HEK293 (cell line): ENCODE data around the gene FERMT1.

Source experiments
- CTCF ChIA-PET: fragments of 350-600 bp; formaldehyde crosslinking; extraction: SDS; loops from one replicate; lab custom pipeline; 2021; ENCODE audit warnings: antibody characterized with exemption; lab: Yijun Ruan, JAX
- POLR2A ChIA-PET: fragments of 300-600 bp; formaldehyde crosslinking; extraction: SDS; loops from one replicate; lab custom pipeline; 2020; ENCODE audit warnings: antibody characterized with exemption, inconsistent platforms; lab: Yijun Ruan, JAX
- H3K27ac ChIP-seq: fragments of 200-500 bp; sonication (Bioruptor generic); 2 replicates; pipeline ENCODE4 v1.5.1; 2014; ENCODE audit warnings: low read depth, low read length, control low read depth, inconsistent platforms; ENCODE audit errors: extremely low read depth
- H3K36me3 ChIP-seq, 2 experiments: fragments of 200-500 bp in 1 of 2; sonication (Bioruptor generic) in 1 of 2; 1 replicate in 1 of 2; 2 replicates in 1 of 2; pipeline ENCODE4 v1.5.1; 2014 to 2017; ENCODE audit warnings: inconsistent platforms in 2 of 2, low read length in 2 of 2; ENCODE audit not compliant: control insufficient read depth in 2 of 2, insufficient read depth in 1 of 2
- H3K4me1 ChIP-seq: fragments of 200-500 bp; sonication (Bioruptor generic); 2 replicates; pipeline ENCODE4 v1.5.1; 2014; ENCODE audit warnings: mild to moderate bottlenecking, low read length, inconsistent platforms; ENCODE audit not compliant: control insufficient read depth, insufficient read depth
- H3K4me3 ChIP-seq: 2 replicates; pipeline ENCODE4 v1.5.1; 2011; ENCODE audit warnings: low read depth, mild to moderate bottlenecking, control low read depth, low read length, moderate library complexity
- H3K9me3 ChIP-seq: fragments of 200-500 bp; sonication (Bioruptor generic); 2 replicates; pipeline ENCODE4 v1.5.1; 2014; ENCODE audit warnings: low read depth, low read length, inconsistent platforms; ENCODE audit not compliant: control insufficient read depth, insufficient read depth
- AEBP2 ChIP-seq: fragments of 450-650 bp; formaldehyde crosslinking; IDR thresholded peaks from 2 replicates; pipeline ENCODE4 v1.5.1; 2016; ENCODE audit warnings: missing biosample characterization, missing genetic modification characterization, borderline replicate concordance
- BCL11B ChIP-seq: fragments of 450-650 bp; formaldehyde crosslinking; IDR thresholded peaks from 2 replicates; pipeline ENCODE4 v1.5.1; 2016; ENCODE audit warnings: low read depth, missing biosample characterization, missing genetic modification characterization
- EGR2 ChIP-seq: fragments of 450-650 bp; formaldehyde crosslinking; IDR thresholded peaks from 2 replicates; pipeline ENCODE4 v1.5.1; 2016; ENCODE audit warnings: low read depth, missing biosample characterization, missing genetic modification characterization
- GLIS2 ChIP-seq: fragments of 450-650 bp; formaldehyde crosslinking; IDR thresholded peaks from 2 replicates; pipeline ENCODE4 v1.5.1; 2016; ENCODE audit warnings: missing biosample characterization, missing genetic modification characterization
- SP3 ChIP-seq: fragments of 450-650 bp; formaldehyde crosslinking; IDR thresholded peaks from 2 replicates; pipeline ENCODE4 v1.5.1; 2016; ENCODE audit warnings: missing biosample characterization, missing genetic modification characterization
- ZBTB1 ChIP-seq: fragments of 450-650 bp; formaldehyde crosslinking; IDR thresholded peaks from 2 replicates; pipeline ENCODE4 v1.5.1; 2016; ENCODE audit warnings: missing biosample characterization, missing genetic modification characterization
- ZBTB48 ChIP-seq: fragments of 450-650 bp; formaldehyde crosslinking; IDR thresholded peaks from 2 replicates; pipeline ENCODE4 v1.5.1; 2016; ENCODE audit warnings: missing biosample characterization, missing genetic modification characterization
- ZBTB7A ChIP-seq: fragments of 450-650 bp; formaldehyde crosslinking; IDR thresholded peaks from 2 replicates; pipeline ENCODE4 v1.5.1; 2016; ENCODE audit warnings: low read depth, missing biosample characterization, missing genetic modification characterization
- ZFP69B ChIP-seq: fragments of 450-650 bp; formaldehyde crosslinking; IDR thresholded peaks from 2 replicates; pipeline ENCODE4 v1.5.1; 2016; ENCODE audit warnings: missing biosample characterization, missing genetic modification characterization
- ZIC2 ChIP-seq: fragments of 450-650 bp; formaldehyde crosslinking; IDR thresholded peaks from 2 replicates; pipeline ENCODE4 v1.5.1; 2016; ENCODE audit warnings: missing biosample characterization, missing genetic modification characterization
- ZNF10 ChIP-seq: fragments of 450-650 bp; formaldehyde crosslinking; IDR thresholded peaks from 2 replicates; pipeline ENCODE4 v1.5.1; 2017; ENCODE audit warnings: missing biosample characterization, missing genetic modification characterization
- ZNF132 ChIP-seq: fragments of 450-650 bp; formaldehyde crosslinking; IDR thresholded peaks from 2 replicates; pipeline ENCODE4 v1.5.1; 2017; ENCODE audit warnings: missing biosample characterization, missing genetic modification characterization, borderline replicate concordance
- ZNF138 ChIP-seq: fragments of 450-650 bp; formaldehyde crosslinking; IDR thresholded peaks from 2 replicates; pipeline ENCODE4 v1.5.1; 2016; ENCODE audit warnings: missing biosample characterization, missing genetic modification characterization, borderline replicate concordance
- ZNF530 ChIP-seq: fragments of 450-650 bp; formaldehyde crosslinking; IDR thresholded peaks from 2 replicates; pipeline ENCODE4 v1.5.1; 2016; ENCODE audit warnings: low read depth, missing biosample characterization, missing genetic modification characterization
- ZNF621 ChIP-seq: fragments of 450-650 bp; formaldehyde crosslinking; IDR thresholded peaks from 2 replicates; pipeline ENCODE4 v1.5.1; 2017; ENCODE audit warnings: missing biosample characterization, missing genetic modification characterization
- TF ChIP-seq, protein P1 (sequence below): fragments of 450-650 bp; formaldehyde crosslinking; IDR thresholded peaks from 2 replicates; pipeline ENCODE4 v1.5.1; 2016; ENCODE audit warnings: missing biosample characterization, missing genetic modification characterization
- TF ChIP-seq, protein P2 (sequence below): fragments of 450-650 bp; formaldehyde crosslinking; IDR thresholded peaks from 2 replicates; pipeline ENCODE4 v1.5.1; 2017; ENCODE audit warnings: missing biosample characterization, missing genetic modification characterization
- TF ChIP-seq, protein P3 (sequence below): fragments of 450-650 bp; formaldehyde crosslinking; IDR thresholded peaks from 2 replicates; pipeline ENCODE4 v1.5.1; 2016; ENCODE audit warnings: missing biosample characterization, missing genetic modification characterization
- TF ChIP-seq, protein P4 (sequence below): fragments of 450-650 bp; formaldehyde crosslinking; IDR thresholded peaks from 2 replicates; pipeline ENCODE4 v1.5.1; 2016; ENCODE audit warnings: missing biosample characterization, missing genetic modification characterization

Gene FERMT1

GRCh38 chr20:6104493-6105188 lies 18.2 kb downstream of the FERMT1 start:
- Histone ChIP-seq H3K27ac (no peak overlapping the region), H3K9me3 (no peaks in the 10 kb centered on the region), H3K36me3 (no peaks in the 10 kb centered on the region), H3K4me1 (no peaks in the 10 kb centered on the region), H3K4me3 (no peak overlapping the region)
- ChIA-PET POLR2A (no interaction called here), CTCF (interaction anchor here (0.6 kb wide), 1 partner anchor 401 kb away, joined by 4 read pairs; no protein-coding TSS in a partner anchor)
- TF ChIP-seq, protein P1, sequence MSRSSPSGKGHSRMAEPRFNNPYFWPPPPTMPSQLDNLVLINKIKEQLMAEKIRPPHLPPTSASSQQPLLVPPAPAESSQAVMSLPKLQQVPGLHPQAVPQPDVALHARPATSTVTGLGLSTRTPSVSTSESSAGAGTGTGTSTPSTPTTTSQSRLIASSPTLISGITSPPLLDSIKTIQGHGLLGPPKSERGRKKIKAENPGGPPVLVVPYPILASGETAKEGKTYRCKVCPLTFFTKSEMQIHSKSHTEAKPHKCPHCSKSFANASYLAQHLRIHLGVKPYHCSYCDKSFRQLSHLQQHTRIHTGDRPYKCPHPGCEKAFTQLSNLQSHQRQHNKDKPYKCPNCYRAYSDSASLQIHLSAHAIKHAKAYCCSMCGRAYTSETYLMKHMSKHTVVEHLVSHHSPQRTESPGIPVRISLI (tag by site-specific recombination) = no peak
- TF ChIP-seq, protein P2, sequence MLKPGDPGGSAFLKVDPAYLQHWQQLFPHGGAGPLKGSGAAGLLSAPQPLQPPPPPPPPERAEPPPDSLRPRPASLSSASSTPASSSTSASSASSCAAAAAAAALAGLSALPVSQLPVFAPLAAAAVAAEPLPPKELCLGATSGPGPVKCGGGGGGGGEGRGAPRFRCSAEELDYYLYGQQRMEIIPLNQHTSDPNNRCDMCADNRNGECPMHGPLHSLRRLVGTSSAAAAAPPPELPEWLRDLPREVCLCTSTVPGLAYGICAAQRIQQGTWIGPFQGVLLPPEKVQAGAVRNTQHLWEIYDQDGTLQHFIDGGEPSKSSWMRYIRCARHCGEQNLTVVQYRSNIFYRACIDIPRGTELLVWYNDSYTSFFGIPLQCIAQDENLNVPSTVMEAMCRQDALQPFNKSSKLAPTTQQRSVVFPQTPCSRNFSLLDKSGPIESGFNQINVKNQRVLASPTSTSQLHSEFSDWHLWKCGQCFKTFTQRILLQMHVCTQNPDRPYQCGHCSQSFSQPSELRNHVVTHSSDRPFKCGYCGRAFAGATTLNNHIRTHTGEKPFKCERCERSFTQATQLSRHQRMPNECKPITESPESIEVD (tag by site-specific recombination) = no peak
- no peak for TF ChIP-seq ZBTB1 (tag by site-specific recombination)
- no peak for TF ChIP-seq ZNF132 (tag by site-specific recombination)
- TF ChIP-seq, protein P3, sequence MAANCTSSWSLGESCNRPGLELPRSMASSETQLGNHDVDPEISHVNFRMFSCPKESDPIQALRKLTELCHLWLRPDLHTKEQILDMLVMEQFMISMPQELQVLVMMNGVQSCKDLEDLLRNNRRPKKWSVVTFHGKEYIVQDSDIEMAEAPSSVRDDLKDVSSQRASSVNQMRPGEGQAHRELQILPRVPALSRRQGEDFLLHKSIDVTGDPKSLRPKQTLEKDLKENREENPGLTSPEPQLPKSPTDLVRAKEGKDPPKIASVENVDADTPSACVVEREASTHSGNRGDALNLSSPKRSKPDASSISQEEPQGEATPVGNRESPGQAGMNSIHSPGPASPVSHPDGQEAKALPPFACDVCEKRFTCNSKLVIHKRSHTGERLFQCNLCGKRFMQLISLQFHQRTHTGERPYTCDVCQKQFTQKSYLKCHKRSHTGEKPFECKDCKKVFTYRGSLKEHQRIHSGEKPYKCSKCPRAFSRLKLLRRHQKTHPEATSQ (tag by site-specific recombination) = no peak
- no peak for TF ChIP-seq SP3 (tag by site-specific recombination)
- TF ChIP-seq ZBTB7A (tag by site-specific recombination) = no peak

- Histone ChIP-seq H3K27ac (no peak overlapping the region), H3K36me3 (no peaks in the 10 kb centered on the region), H3K4me3 (no peak overlapping the region), H3K4me1 (no peaks in the 10 kb centered on the region), H3K9me3 (no peaks in the 10 kb centered on the region)
- ChIA-PET POLR2A (no interaction called here), CTCF (interaction anchor here (1.5 kb wide), 1 partner anchor 37 kb away, joined by 3 read pairs; no protein-coding TSS in a partner anchor)
- no peak for TF ChIP-seq ZNF10 (tag by site-specific recombination)
- TF ChIP-seq, protein P4, sequence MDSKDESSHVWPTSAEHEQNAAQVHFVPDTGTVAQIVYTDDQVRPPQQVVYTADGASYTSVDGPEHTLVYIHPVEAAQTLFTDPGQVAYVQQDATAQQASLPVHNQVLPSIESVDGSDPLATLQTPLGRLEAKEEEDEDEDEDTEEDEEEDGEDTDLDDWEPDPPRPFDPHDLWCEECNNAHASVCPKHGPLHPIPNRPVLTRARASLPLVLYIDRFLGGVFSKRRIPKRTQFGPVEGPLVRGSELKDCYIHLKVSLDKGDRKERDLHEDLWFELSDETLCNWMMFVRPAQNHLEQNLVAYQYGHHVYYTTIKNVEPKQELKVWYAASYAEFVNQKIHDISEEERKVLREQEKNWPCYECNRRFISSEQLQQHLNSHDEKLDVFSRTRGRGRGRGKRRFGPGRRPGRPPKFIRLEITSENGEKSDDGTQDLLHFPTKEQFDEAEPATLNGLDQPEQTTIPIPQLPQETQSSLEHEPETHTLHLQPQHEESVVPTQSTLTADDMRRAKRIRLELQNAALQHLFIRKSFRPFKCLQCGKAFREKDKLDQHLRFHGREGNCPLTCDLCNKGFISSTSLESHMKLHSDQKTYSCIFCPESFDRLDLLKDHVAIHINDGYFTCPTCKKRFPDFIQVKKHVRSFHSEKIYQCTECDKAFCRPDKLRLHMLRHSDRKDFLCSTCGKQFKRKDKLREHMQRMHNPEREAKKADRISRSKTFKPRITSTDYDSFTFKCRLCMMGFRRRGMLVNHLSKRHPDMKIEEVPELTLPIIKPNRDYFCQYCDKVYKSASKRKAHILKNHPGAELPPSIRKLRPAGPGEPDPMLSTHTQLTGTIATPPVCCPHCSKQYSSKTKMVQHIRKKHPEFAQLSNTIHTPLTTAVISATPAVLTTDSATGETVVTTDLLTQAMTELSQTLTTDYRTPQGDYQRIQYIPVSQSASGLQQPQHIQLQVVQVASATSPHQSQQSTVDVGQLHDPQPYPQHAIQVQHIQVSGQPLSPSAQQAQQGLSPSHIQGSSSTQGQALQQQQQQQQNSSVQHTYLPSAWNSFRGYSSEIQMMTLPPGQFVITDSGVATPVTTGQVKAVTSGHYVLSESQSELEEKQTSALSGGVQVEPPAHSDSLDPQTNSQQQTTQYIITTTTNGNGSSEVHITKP (tag by site-specific recombination) = no peak
- no peak for TF ChIP-seq ZNF138
- TF ChIP-seq AEBP2 (tag by site-specific recombination) = no peak
- TF ChIP-seq GLIS2 (tag by site-specific recombination) = no peak
- no peak for TF ChIP-seq ZNF621 (tag by site-specific recombination)
- TF ChIP-seq ZIC2 (tag by site-specific recombination) = no peak
- no peak for TF ChIP-seq ZNF530 (tag by site-specific recombination)
- TF ChIP-seq ZBTB48 (tag by site-specific recombination) = no peak
- no peak for TF ChIP-seq ZFP69B (tag by site-specific recombination)
- no peak for TF ChIP-seq BCL11B
- TF ChIP-seq EGR2 (tag by site-specific recombination) = no peak
Measured at GRCh38 chr20:6103301-6103700, 19.5 kb downstream of the FERMT1 start.
